Adrenal gland (tissue), 5 donors: ENCODE data around the gene PRKCE.

ENCODE experiments used
- POLR2A ChIP-seq, 2 donors: fragments of 450-650 bp; IDR thresholded peaks; one replicate each; pipeline ENCODE4 v1.6.1; 2017; ENCODE audit warnings: antibody characterized with exemption in 2 of 2, mild to moderate bottlenecking in 2 of 2, moderate library complexity in 1 of 2
- TF ChIP-seq, protein P1 (sequence below), 6 experiments: fragments of 450-650 bp in 4 of 6; fragments of 200-600 bp in 2 of 6; sonication (generic) in 1 of 6; IDR thresholded peaks; 1 replicate in 5 of 6; 2 replicates in 1 of 6; pipeline versions ENCODE4 v1.5.1 to v1.8.0; 2016 to 2021; ENCODE audit warnings: antibody characterized with exemption in 6 of 6, mild to moderate bottlenecking in 2 of 6, moderate library complexity in 1 of 6
- donor health status: DM: no; HTN: no; CAD: no.

- TF ChIP-seq, protein P1, sequence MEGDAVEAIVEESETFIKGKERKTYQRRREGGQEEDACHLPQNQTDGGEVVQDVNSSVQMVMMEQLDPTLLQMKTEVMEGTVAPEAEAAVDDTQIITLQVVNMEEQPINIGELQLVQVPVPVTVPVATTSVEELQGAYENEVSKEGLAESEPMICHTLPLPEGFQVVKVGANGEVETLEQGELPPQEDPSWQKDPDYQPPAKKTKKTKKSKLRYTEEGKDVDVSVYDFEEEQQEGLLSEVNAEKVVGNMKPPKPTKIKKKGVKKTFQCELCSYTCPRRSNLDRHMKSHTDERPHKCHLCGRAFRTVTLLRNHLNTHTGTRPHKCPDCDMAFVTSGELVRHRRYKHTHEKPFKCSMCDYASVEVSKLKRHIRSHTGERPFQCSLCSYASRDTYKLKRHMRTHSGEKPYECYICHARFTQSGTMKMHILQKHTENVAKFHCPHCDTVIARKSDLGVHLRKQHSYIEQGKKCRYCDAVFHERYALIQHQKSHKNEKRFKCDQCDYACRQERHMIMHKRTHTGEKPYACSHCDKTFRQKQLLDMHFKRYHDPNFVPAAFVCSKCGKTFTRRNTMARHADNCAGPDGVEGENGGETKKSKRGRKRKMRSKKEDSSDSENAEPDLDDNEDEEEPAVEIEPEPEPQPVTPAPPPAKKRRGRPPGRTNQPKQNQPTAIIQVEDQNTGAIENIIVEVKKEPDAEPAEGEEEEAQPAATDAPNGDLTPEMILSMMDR (IDR thresholded peaks at IDR 0.05), result no peak
- TF ChIP-seq POLR2A (IDR thresholded peaks at IDR 0.05), result no peak
Observed at GRCh38 chr2:45698554-45698953, 47.1 kb downstream of the PRKCE start.
